Liver (tissue), 3 donors: Measurements from ENCODE around the gene ENPP4.

Source experiments
- ATF3 ChIP-seq: IDR thresholded peaks from 2 replicates; pipeline ENCODE4 v1.6.1; 2016; ENCODE audit warnings: antibody characterized with exemption
- CTCF ChIP-seq: fragments of 150-350 bp; IDR thresholded peaks from 2 replicates; pipeline ENCODE4 v1.5.1; 2017; ENCODE audit warnings: improper control_type of control experiment, low read depth, low read length; ENCODE audit not compliant: missing input control
- EGR1 ChIP-seq, 2 donors: IDR thresholded peaks; 2 replicates each; pipeline ENCODE4 v1.6.1; 2016 to 2018; ENCODE audit warnings: antibody characterized with exemption in 2 of 2, low read depth in 2 of 2
- FOXA1 ChIP-seq: IDR thresholded peaks from 2 replicates; pipeline ENCODE4 v1.6.1; 2016; ENCODE audit warnings: antibody characterized with exemption
- GABPA ChIP-seq, 2 donors: IDR thresholded peaks in 1 of 2; conservative IDR thresholded peaks in 1 of 2; 2 replicates each; pipeline ENCODE4 v1.6.1; 2016; ENCODE audit warnings: antibody characterized with exemption in 2 of 2, mild to moderate bottlenecking in 1 of 2, moderate library complexity in 1 of 2
- HNF4A ChIP-seq, 2 donors: conservative IDR thresholded peaks; 2 replicates each; pipeline ENCODE4 v1.6.1; 2016; ENCODE audit warnings: antibody characterized with exemption in 2 of 2, mild to moderate bottlenecking in 2 of 2
- MAX ChIP-seq: IDR thresholded peaks from 2 replicates; pipeline ENCODE4 v1.6.1; 2016; ENCODE audit warnings: antibody characterized with exemption
- RAD21 ChIP-seq, 2 donors: IDR thresholded peaks; 2 replicates each; pipeline ENCODE4 v1.6.1; 2016; ENCODE audit warnings: antibody characterized with exemption in 2 of 2, mild to moderate bottlenecking in 2 of 2
- REST ChIP-seq: IDR thresholded peaks from 2 replicates; pipeline ENCODE4 v1.6.1; 2016; ENCODE audit warnings: antibody characterized with exemption, mild to moderate bottlenecking
- RXRA ChIP-seq, 2 donors: IDR thresholded peaks; 2 replicates each; pipeline ENCODE4 v1.6.1; 2017 to 2018; ENCODE audit warnings: antibody characterized with exemption in 2 of 2, mild to moderate bottlenecking in 1 of 2
- SP1 ChIP-seq: IDR thresholded peaks from 2 replicates; pipeline ENCODE4 v1.6.1; 2018; ENCODE audit warnings: antibody characterized with exemption, mild to moderate bottlenecking
- TAF1 ChIP-seq: conservative IDR thresholded peaks from 2 replicates; pipeline ENCODE4 v1.6.1; 2016; ENCODE audit warnings: antibody characterized with exemption, mild to moderate bottlenecking
- YY1 ChIP-seq: IDR thresholded peaks from 2 replicates; pipeline ENCODE4 v1.6.1; 2016; ENCODE audit warnings: antibody characterized with exemption, mild to moderate bottlenecking
- ZBTB33 ChIP-seq: IDR thresholded peaks from 2 replicates; pipeline ENCODE4 v1.6.1; 2016; ENCODE audit warnings: antibody characterized with exemption
- donor health status: healthy.
- donor health status: healthy.

GRCh38 chr6:46175976-46176375 lies 46.2 kb downstream of the ENPP4 start:
- TF ChIP-seq REST (no peak), CTCF (no peak), TAF1 (no peak), EGR1 (IDR thresholded peaks at IDR 0.05; ENCODE audit: low read depth in 2 of 2) (no peak), SP1 (no peak), MAX (no peak), RXRA (IDR thresholded peaks at IDR 0.05) (no peak), GABPA (IDR thresholded peaks at IDR 0.05 in 1 of 2, conservative IDR thresholded peaks at IDR 0.05 in 1 of 2) (no peak), RAD21 (IDR thresholded peaks at IDR 0.05) (no peak), YY1 (no peak), ZBTB33 (no peak), HNF4A (conservative IDR thresholded peaks at IDR 0.05) (no peak), ATF3 (no peak), FOXA1 (no peak)
